ENCODE results near the gene OR13F1.

Gene OR13F1, protein sequence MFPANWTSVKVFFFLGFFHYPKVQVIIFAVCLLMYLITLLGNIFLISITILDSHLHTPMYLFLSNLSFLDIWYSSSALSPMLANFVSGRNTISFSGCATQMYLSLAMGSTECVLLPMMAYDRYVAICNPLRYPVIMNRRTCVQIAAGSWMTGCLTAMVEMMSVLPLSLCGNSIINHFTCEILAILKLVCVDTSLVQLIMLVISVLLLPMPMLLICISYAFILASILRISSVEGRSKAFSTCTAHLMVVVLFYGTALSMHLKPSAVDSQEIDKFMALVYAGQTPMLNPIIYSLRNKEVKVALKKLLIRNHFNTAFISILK

DNA sequence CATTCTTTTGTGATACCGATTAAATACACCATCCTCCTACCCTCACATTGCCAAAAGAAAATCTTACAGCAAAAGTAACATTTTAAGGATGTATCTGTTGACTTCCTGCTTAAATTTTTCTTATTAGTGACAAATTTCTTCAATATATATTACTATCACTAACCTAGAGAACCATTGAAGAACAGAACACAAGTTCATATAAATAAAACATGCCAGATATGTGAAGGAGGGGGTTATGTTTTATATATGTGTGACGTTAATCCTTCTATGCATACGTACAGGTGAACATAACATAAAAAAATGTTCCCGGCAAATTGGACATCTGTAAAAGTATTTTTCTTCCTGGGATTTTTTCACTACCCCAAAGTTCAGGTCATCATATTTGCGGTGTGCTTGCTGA is at the start of gene OR13F1:
OR13F1 (plus strand) TSS at position 301 of the 400 bp plus-strand sequence; CDS start at position 301, 0 bp downstream.
- Histone ChIP-seq H3K27ac (ENCODE audit: low read depth in 2 of 2, low read length in 2 of 2) (no peak within 1 kb of the TSS), H3K36me3 (ENCODE audit: control insufficient read depth in 2 of 2, insufficient read depth in 2 of 2, low read length in 2 of 2) (no peaks in the 10 kb centered on the region), H3K9ac (ENCODE audit: low read depth in 1 of 2, low read length in 2 of 2) (no peak within 1 kb of the TSS), H3K4me1 (ENCODE audit: control insufficient read depth in 2 of 2, insufficient read depth in 2 of 2, low read length in 2 of 2) (no peaks in the 10 kb centered on the region), H3K9me3 (ENCODE audit: control insufficient read depth in 2 of 2, low read length in 2 of 2) (no peaks in the 10 kb centered on the region), H3K4me3 (ENCODE audit: low read length in 2 of 2) (no peak within 1 kb of the TSS), H3K27me3 (ENCODE audit: control insufficient read depth in 2 of 2, insufficient read depth in 2 of 2, low read length in 2 of 2) (no peaks in the 10 kb centered on the region)

- no peak overlapping the region for H3K9ac ChIP-seq (ENCODE audit: low read depth in 1 of 2, low read length in 2 of 2)
- H3K4me3 ChIP-seq (ENCODE audit: low read length in 2 of 2), result no peak overlapping the region
- no peaks in the 10 kb centered on the region for H3K36me3 ChIP-seq (ENCODE audit: control insufficient read depth in 2 of 2, insufficient read depth in 2 of 2, low read length in 2 of 2)
- no peaks in the 10 kb centered on the region for H3K27me3 ChIP-seq (ENCODE audit: control insufficient read depth in 2 of 2, insufficient read depth in 2 of 2, low read length in 2 of 2)
- no peaks in the 10 kb centered on the region for H3K4me1 ChIP-seq (ENCODE audit: control insufficient read depth in 2 of 2, insufficient read depth in 2 of 2, low read length in 2 of 2)
- no peaks in the 10 kb centered on the region for H3K9me3 ChIP-seq (ENCODE audit: control insufficient read depth in 2 of 2, low read length in 2 of 2)
- no peak overlapping the region for H3K27ac ChIP-seq (ENCODE audit: low read depth in 2 of 2, low read length in 2 of 2)
Observed at GRCh38 chr9:104456831-104457230, 47.2 kb upstream of the OR13F1 start.

GRCh38 chr9:104463864-104464263 is 40.2 kb upstream of the OR13F1 start:
- H3K4me3 ChIP-seq (ENCODE audit: low read length in 2 of 2), result no peak overlapping the region
- no peaks in the 10 kb centered on the region for H3K4me1 ChIP-seq (ENCODE audit: control insufficient read depth in 2 of 2, insufficient read depth in 2 of 2, low read length in 2 of 2)
- no peaks in the 10 kb centered on the region for H3K36me3 ChIP-seq (ENCODE audit: control insufficient read depth in 2 of 2, insufficient read depth in 2 of 2, low read length in 2 of 2)
- no peaks in the 10 kb centered on the region for H3K9me3 ChIP-seq (ENCODE audit: control insufficient read depth in 2 of 2, low read length in 2 of 2)
- H3K27ac ChIP-seq (ENCODE audit: low read depth in 2 of 2, low read length in 2 of 2), result no peak overlapping the region
- H3K9ac ChIP-seq (ENCODE audit: low read depth in 1 of 2, low read length in 2 of 2), result no peak overlapping the region
- H3K27me3 ChIP-seq (ENCODE audit: control insufficient read depth in 2 of 2, insufficient read depth in 2 of 2, low read length in 2 of 2), result no peaks in the 10 kb centered on the region

DNA sequence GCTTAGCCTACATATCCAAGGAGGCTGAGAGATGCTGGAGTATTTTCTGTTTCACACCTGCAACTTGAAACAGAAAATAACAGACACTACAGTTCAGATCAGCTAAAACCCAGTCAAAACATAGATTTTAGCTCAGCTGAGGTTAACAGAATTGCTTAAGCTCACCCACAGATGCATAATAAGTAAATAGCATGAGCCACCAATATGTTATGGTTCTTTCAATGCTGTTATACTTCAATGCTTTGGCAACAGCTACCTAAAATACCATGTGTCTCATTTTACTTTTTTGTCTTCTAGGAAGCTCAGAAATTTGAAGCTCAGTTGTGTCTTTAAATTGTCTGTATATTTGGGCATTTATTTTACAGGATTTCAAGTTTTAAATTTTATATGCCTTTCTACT is 35.8 kb upstream of the OR13F1 start:
- no peaks in the 10 kb centered on the region for H3K27me3 ChIP-seq (ENCODE audit: control insufficient read depth in 2 of 2, insufficient read depth in 2 of 2, low read length in 2 of 2)
- H3K27ac ChIP-seq (ENCODE audit: low read depth in 2 of 2, low read length in 2 of 2), result no peak overlapping the region
- H3K9ac ChIP-seq (ENCODE audit: low read depth in 1 of 2, low read length in 2 of 2), result no peak overlapping the region
- no peaks in the 10 kb centered on the region for H3K4me1 ChIP-seq (ENCODE audit: control insufficient read depth in 2 of 2, insufficient read depth in 2 of 2, low read length in 2 of 2)
- no peak overlapping the region for H3K4me3 ChIP-seq (ENCODE audit: low read length in 2 of 2)
- H3K9me3 ChIP-seq (ENCODE audit: control insufficient read depth in 2 of 2, low read length in 2 of 2), result no peaks in the 10 kb centered on the region
- no peaks in the 10 kb centered on the region for H3K36me3 ChIP-seq (ENCODE audit: control insufficient read depth in 2 of 2, insufficient read depth in 2 of 2, low read length in 2 of 2)

DNA sequence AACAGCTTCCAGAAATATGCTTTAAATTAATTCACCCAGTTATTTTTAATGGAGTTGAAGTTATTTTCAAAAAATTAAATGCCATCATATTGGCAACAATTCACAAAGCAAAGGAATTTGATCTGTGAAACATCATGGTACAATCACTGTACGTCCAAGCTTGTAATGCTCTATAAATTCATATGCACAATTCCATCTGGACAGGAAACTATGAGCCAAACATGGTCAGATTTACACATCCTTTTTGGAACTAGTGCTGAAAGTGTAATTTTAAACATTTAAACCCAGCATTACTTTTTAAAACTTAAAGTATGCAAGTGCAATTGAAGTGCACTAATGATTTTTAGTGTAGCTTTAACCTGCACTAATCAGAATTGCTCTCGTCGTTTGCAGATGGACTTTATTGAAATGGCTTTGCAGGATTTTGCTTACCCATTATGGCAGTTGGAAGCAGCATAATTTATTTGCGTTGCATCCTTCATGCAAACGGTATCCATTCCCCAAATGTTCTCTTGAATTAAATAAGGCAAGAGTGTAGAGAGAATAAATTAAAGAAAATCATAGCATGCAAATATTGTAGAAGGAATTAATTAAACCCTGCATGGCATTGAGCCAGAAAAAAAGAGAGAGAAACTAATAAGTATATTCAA is 21.0 kb upstream of the OR13F1 start:
- Histone ChIP-seq H3K9me3 (ENCODE audit: control insufficient read depth in 2 of 2, low read length in 2 of 2) (no peaks in the 10 kb centered on the region), H3K9ac (ENCODE audit: low read depth in 1 of 2, low read length in 2 of 2) (no peak overlapping the region), H3K4me3 (ENCODE audit: low read length in 2 of 2) (no peak overlapping the region), H3K27me3 (ENCODE audit: control insufficient read depth in 2 of 2, insufficient read depth in 2 of 2, low read length in 2 of 2) (no peaks in the 10 kb centered on the region), H3K4me1 (ENCODE audit: control insufficient read depth in 2 of 2, insufficient read depth in 2 of 2, low read length in 2 of 2) (no peaks in the 10 kb centered on the region), H3K27ac (ENCODE audit: low read depth in 2 of 2, low read length in 2 of 2) (no peak overlapping the region), H3K36me3 (ENCODE audit: control insufficient read depth in 2 of 2, insufficient read depth in 2 of 2, low read length in 2 of 2) (no peaks in the 10 kb centered on the region)

GRCh38 chr9:104485014-104485413 is 19.0 kb upstream of the OR13F1 start:
- H3K9ac ChIP-seq (ENCODE audit: low read depth in 1 of 2, low read length in 2 of 2), result no peak overlapping the region
- H3K36me3 ChIP-seq (ENCODE audit: control insufficient read depth in 2 of 2, insufficient read depth in 2 of 2, low read length in 2 of 2), result no peaks in the 10 kb centered on the region
- H3K27me3 ChIP-seq (ENCODE audit: control insufficient read depth in 2 of 2, insufficient read depth in 2 of 2, low read length in 2 of 2), result no peaks in the 10 kb centered on the region
- H3K9me3 ChIP-seq (ENCODE audit: control insufficient read depth in 2 of 2, low read length in 2 of 2), result no peaks in the 10 kb centered on the region
- no peaks in the 10 kb centered on the region for H3K4me1 ChIP-seq (ENCODE audit: control insufficient read depth in 2 of 2, insufficient read depth in 2 of 2, low read length in 2 of 2)
- no peak overlapping the region for H3K27ac ChIP-seq (ENCODE audit: low read depth in 2 of 2, low read length in 2 of 2)
- H3K4me3 ChIP-seq (ENCODE audit: low read length in 2 of 2), result no peak overlapping the region

GRCh38 chr9:104494808-104495207 is 9.3 kb upstream of the OR13F1 start:
- H3K4me3 ChIP-seq (ENCODE audit: low read length in 2 of 2), result no peak overlapping the region
- no peaks in the 10 kb centered on the region for H3K9me3 ChIP-seq (ENCODE audit: control insufficient read depth in 2 of 2, low read length in 2 of 2)
- H3K9ac ChIP-seq (ENCODE audit: low read depth in 1 of 2, low read length in 2 of 2), result no peak overlapping the region
- no peaks in the 10 kb centered on the region for H3K4me1 ChIP-seq (ENCODE audit: control insufficient read depth in 2 of 2, insufficient read depth in 2 of 2, low read length in 2 of 2)
- no peaks in the 10 kb centered on the region for H3K27me3 ChIP-seq (ENCODE audit: control insufficient read depth in 2 of 2, insufficient read depth in 2 of 2, low read length in 2 of 2)
- H3K36me3 ChIP-seq (ENCODE audit: control insufficient read depth in 2 of 2, insufficient read depth in 2 of 2, low read length in 2 of 2), result no peaks in the 10 kb centered on the region
- H3K27ac ChIP-seq (ENCODE audit: low read depth in 2 of 2, low read length in 2 of 2), result no peak overlapping the region

GRCh38 chr9:104503440-104503839 is 623 bp upstream of the OR13F1 start:
- Histone ChIP-seq H3K36me3 (ENCODE audit: control insufficient read depth in 2 of 2, insufficient read depth in 2 of 2, low read length in 2 of 2) (no peaks in the 10 kb centered on the region), H3K27ac (ENCODE audit: low read depth in 2 of 2, low read length in 2 of 2) (no peak overlapping the region), H3K27me3 (ENCODE audit: control insufficient read depth in 2 of 2, insufficient read depth in 2 of 2, low read length in 2 of 2) (no peaks in the 10 kb centered on the region), H3K4me1 (ENCODE audit: control insufficient read depth in 2 of 2, insufficient read depth in 2 of 2, low read length in 2 of 2) (no peaks in the 10 kb centered on the region), H3K9ac (ENCODE audit: low read depth in 1 of 2, low read length in 2 of 2) (no peak overlapping the region), H3K9me3 (ENCODE audit: control insufficient read depth in 2 of 2, low read length in 2 of 2) (no peaks in the 10 kb centered on the region), H3K4me3 (ENCODE audit: low read length in 2 of 2) (no peak overlapping the region)

DNA sequence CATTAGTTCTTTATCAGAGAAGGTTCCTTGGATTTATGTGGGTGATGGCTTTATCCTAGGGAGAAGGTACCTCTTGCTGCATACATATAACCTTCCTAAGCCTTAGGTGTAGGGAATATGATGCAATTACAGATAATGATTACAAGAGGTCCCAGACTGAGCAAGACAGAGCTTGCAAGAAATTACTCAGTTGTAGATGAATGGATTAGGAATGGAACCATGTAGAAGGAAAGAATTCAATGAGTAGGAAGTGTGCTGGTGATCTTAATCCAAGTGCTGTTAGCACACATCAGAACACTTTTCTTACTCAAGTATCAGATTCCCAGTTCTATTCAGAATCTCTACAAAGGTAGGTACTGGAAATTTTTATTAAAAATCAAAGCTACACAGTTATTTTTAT is 2.5 kb downstream of the OR13F1 start:
- Histone ChIP-seq H3K9ac (ENCODE audit: low read depth in 1 of 2, low read length in 2 of 2) (no peak overlapping the region), H3K4me1 (ENCODE audit: control insufficient read depth in 2 of 2, insufficient read depth in 2 of 2, low read length in 2 of 2) (no peaks in the 10 kb centered on the region), H3K9me3 (ENCODE audit: control insufficient read depth in 2 of 2, low read length in 2 of 2) (no peaks in the 10 kb centered on the region), H3K36me3 (ENCODE audit: control insufficient read depth in 2 of 2, insufficient read depth in 2 of 2, low read length in 2 of 2) (no peaks in the 10 kb centered on the region), H3K27me3 (ENCODE audit: control insufficient read depth in 2 of 2, insufficient read depth in 2 of 2, low read length in 2 of 2) (no peaks in the 10 kb centered on the region), H3K4me3 (ENCODE audit: low read length in 2 of 2) (no peak overlapping the region), H3K27ac (ENCODE audit: low read depth in 2 of 2, low read length in 2 of 2) (no peak overlapping the region)

GRCh38 chr9:104514901-104515300 is 10.8 kb downstream of the OR13F1 start:
- Histone ChIP-seq H3K36me3 (ENCODE audit: control insufficient read depth in 2 of 2, insufficient read depth in 2 of 2, low read length in 2 of 2) (no peaks in the 10 kb centered on the region), H3K9ac (ENCODE audit: low read depth in 1 of 2, low read length in 2 of 2) (no peak overlapping the region), H3K4me1 (ENCODE audit: control insufficient read depth in 2 of 2, insufficient read depth in 2 of 2, low read length in 2 of 2) (no peaks in the 10 kb centered on the region), H3K4me3 (ENCODE audit: low read length in 2 of 2) (no peak overlapping the region), H3K9me3 (ENCODE audit: control insufficient read depth in 2 of 2, low read length in 2 of 2) (no peaks in the 10 kb centered on the region), H3K27ac (ENCODE audit: low read depth in 2 of 2, low read length in 2 of 2) (no peak overlapping the region), H3K27me3 (ENCODE audit: control insufficient read depth in 2 of 2, insufficient read depth in 2 of 2, low read length in 2 of 2) (no peaks in the 10 kb centered on the region)

Measured in mucosa of rectum (tissue), 2 donors.